T-helper 2 cell treated with Interferon-gamma antibody and Interleukin-4, amounts not matched to agents 5 μg/mL and 100 μg/mL, for 36 hours (primary cell): ENCODE results near the gene TIGD3.

ENCODE experiments used
- DNase-seq: peaks from one replicate; pipeline ENCODE4 v3.0.0; 2021; ENCODE audit warnings: low spot score
- H3K27ac Mint-ChIP-seq: one replicate; pipeline ENCODE4 v1.8.0; 2021; ENCODE audit warnings: mild to moderate bottlenecking, mixed read lengths
- H3K27me3 Mint-ChIP-seq: one replicate; pipeline ENCODE4 v1.8.0; 2021; ENCODE audit warnings: low read depth, mixed read lengths
- H3K36me3 Mint-ChIP-seq: one replicate; pipeline ENCODE4 v1.8.0; 2021; ENCODE audit warnings: low read depth, mixed read lengths
- H3K4me1 Mint-ChIP-seq: one replicate; pipeline ENCODE4 v1.8.0; 2021; ENCODE audit warnings: low read depth, mixed read lengths
- H3K4me3 Mint-ChIP-seq: one replicate; pipeline ENCODE4 v1.8.0; 2022; ENCODE audit warnings: mild to moderate bottlenecking, moderate library complexity, mixed read lengths
- H3K9me3 Mint-ChIP-seq: one replicate; pipeline ENCODE4 v1.8.0; 2021; ENCODE audit warnings: mixed read lengths

Gene TIGD3, protein sequence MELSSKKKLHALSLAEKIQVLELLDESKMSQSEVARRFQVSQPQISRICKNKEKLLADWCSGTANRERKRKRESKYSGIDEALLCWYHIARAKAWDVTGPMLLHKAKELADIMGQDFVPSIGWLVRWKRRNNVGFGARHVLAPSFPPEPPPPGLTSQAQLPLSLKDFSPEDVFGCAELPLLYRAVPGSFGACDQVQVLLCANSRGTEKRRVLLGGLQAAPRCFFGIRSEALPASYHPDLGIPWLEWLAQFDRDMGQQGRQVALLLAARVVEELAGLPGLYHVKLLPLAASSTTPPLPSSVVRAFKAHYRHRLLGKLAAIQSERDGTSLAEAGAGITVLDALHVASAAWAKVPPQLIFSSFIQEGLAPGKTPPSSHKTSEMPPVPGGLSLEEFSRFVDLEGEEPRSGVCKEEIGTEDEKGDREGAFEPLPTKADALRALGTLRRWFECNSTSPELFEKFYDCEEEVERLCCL

DNA sequence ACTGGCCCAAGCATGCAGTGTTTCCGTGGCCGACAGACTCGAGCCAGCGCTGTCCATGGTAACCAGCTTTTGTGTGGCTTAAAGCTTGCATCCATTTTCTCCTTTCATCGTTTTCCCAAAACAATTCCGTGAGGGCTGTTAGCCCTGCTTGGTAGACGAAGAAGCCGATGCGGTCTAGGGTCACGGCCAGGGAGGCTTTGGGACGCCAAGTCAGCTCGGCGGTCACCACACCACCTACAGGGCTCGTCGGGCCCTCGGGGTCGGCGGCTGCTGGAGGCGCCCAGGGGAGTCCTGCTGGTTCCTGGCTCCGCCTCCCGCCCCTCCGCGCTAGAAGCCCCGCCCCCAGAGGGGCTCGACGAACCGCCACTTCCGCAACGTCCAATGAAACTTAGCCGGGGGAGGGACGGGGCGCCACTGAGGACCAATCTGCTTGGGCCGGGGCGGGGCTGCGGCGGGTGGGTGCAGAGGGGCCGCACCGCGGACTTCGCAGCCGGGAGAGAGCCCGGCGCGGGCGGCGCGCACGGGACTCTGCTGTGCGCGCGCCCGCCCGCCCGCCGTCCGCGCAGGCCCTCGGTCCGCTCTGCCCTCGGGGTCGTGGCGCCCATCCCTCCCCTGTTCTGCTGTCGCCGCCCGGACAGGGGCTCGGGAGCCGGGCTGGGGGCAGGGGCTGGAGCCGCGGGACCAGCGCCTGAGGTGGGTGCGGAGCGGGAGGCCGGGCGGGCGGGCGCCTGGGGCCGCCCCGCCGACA lies at the start of gene TIGD3:
Gene TIGD3 (plus strand): TSS at position 487 of the 748 bp plus-strand sequence. CDS start 1,058 bp downstream, outside the sequence.
- Mint-ChIP-seq H3K4me3 (peak within 1 kb of the TSS; percentile 92), H3K36me3 (peaks cover 16% of the 10 kb centered on the region), H3K27ac (peak within 1 kb of the TSS; percentile 86), H3K9me3 (no peaks in the 10 kb centered on the region), H3K27me3 (peaks cover 11% of the 10 kb centered on the region), H3K4me1 (peaks cover 16% of the 10 kb centered on the region)
- peak; percentile 96 for DNase-seq

DNA sequence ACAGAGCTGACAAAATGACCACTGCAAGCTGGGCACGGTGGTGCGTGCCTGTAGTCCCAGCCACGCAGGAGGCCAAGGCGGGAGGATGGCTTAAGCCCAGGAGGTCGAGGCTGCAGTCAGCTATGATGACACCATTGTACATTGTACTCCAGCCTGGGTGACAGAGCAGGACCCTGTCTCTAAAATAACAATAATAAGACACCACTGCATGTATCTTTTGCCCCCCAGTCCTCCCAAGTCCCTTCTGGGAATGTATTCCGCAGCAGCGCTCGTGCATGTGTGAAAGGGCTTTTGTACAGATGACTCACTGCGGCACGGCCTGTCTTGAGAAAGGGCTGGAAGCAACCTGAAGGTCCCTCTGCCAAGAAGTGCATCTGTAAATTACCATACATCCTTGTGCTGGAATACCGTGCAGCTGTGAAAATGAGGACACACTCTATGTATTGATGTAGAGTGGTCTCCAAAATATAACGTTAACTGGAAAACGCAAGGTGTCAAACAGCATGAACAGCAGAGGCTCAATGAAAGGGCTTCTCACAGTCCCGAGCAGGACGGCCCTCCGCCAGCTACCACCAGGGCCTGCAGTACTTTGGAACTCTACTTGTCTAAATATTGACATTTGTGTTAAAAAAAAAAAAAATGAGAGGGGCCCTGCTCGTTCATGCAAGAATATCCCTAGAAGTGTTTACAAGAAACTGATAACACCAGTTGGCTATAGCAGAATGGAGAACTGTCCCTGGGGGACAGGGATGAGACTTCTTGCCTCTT lies 48.9 kb upstream of the TIGD3 start:
- DNase-seq = no peak
- H3K27me3 Mint-ChIP-seq = no peaks in the 10 kb centered on the region
- H3K4me1 Mint-ChIP-seq = no peaks in the 10 kb centered on the region
- no peaks in the 10 kb centered on the region for H3K9me3 Mint-ChIP-seq
- no peak overlapping the region for H3K27ac Mint-ChIP-seq
- H3K36me3 Mint-ChIP-seq = peaks cover 7% of the 10 kb centered on the region
- no peak overlapping the region for H3K4me3 Mint-ChIP-seq

GRCh38 chr11:65307298-65308229 lies 47.0 kb upstream of the TIGD3 start:
- Mint-ChIP-seq H3K27ac (no peak overlapping the region), H3K4me1 (no peaks in the 10 kb centered on the region)

GRCh38 chr11:65308281-65308891 lies 46.2 kb upstream of the TIGD3 start:
- H3K9me3 Mint-ChIP-seq = no peaks in the 10 kb centered on the region
- H3K27ac Mint-ChIP-seq = no peak overlapping the region

More at GRCh38 chr11:65307298-65308229, 47.0 kb upstream of the TIGD3 start:
- no peak for DNase-seq
- H3K36me3 Mint-ChIP-seq = peaks cover 7% of the 10 kb centered on the region
- H3K4me3 Mint-ChIP-seq = no peak overlapping the region
- no peaks in the 10 kb centered on the region for H3K27me3 Mint-ChIP-seq
- H3K9me3 Mint-ChIP-seq = no peaks in the 10 kb centered on the region

GRCh38 chr11:65309006-65309405 lies 45.5 kb upstream of the TIGD3 start:
- Mint-ChIP-seq H3K27ac (no peak overlapping the region), H3K9me3 (no peaks in the 10 kb centered on the region), H3K36me3 (peaks cover 5% of the 10 kb centered on the region), H3K4me1 (no peaks in the 10 kb centered on the region), H3K4me3 (no peak overlapping the region), H3K27me3 (no peaks in the 10 kb centered on the region)
- no peak for DNase-seq

More at GRCh38 chr11:65308281-65308891, 46.2 kb upstream of the TIGD3 start:
- no peaks in the 10 kb centered on the region for H3K4me1 Mint-ChIP-seq
- no peak for DNase-seq
- H3K27me3 Mint-ChIP-seq = no peaks in the 10 kb centered on the region
- H3K36me3 Mint-ChIP-seq = peaks cover 7% of the 10 kb centered on the region
- H3K4me3 Mint-ChIP-seq = no peak overlapping the region

- H3K9me3 Mint-ChIP-seq = no peaks in the 10 kb centered on the region
- no peak for DNase-seq
- no peak overlapping the region for H3K27ac Mint-ChIP-seq
- peaks cover under 1% of the 10 kb centered on the region for H3K36me3 Mint-ChIP-seq
- peaks cover 2% of the 10 kb centered on the region for H3K27me3 Mint-ChIP-seq
- no peaks in the 10 kb centered on the region for H3K4me1 Mint-ChIP-seq
- H3K4me3 Mint-ChIP-seq = no peak overlapping the region
These were observed 44.3 kb upstream of the TIGD3 start for GRCh38 chr11:65310215-65310614.

GRCh38 chr11:65310736-65311135 lies 43.8 kb upstream of the TIGD3 start:
- no peak overlapping the region for H3K4me3 Mint-ChIP-seq
- H3K9me3 Mint-ChIP-seq = no peaks in the 10 kb centered on the region
- H3K27me3 Mint-ChIP-seq = peaks cover 2% of the 10 kb centered on the region
- peaks cover 1% of the 10 kb centered on the region for H3K4me1 Mint-ChIP-seq
- DNase-seq = no peak
- no peak overlapping the region for H3K27ac Mint-ChIP-seq
- no peaks in the 10 kb centered on the region for H3K36me3 Mint-ChIP-seq

GRCh38 chr11:65311170-65311678 lies 43.3 kb upstream of the TIGD3 start:
- no peak for DNase-seq
- Mint-ChIP-seq H3K27me3 (peaks cover 2% of the 10 kb centered on the region), H3K9me3 (no peaks in the 10 kb centered on the region), H3K36me3 (no peaks in the 10 kb centered on the region), H3K4me1 (peaks cover 5% of the 10 kb centered on the region), H3K27ac (no peak overlapping the region), H3K4me3 (no peak overlapping the region)

DNA sequence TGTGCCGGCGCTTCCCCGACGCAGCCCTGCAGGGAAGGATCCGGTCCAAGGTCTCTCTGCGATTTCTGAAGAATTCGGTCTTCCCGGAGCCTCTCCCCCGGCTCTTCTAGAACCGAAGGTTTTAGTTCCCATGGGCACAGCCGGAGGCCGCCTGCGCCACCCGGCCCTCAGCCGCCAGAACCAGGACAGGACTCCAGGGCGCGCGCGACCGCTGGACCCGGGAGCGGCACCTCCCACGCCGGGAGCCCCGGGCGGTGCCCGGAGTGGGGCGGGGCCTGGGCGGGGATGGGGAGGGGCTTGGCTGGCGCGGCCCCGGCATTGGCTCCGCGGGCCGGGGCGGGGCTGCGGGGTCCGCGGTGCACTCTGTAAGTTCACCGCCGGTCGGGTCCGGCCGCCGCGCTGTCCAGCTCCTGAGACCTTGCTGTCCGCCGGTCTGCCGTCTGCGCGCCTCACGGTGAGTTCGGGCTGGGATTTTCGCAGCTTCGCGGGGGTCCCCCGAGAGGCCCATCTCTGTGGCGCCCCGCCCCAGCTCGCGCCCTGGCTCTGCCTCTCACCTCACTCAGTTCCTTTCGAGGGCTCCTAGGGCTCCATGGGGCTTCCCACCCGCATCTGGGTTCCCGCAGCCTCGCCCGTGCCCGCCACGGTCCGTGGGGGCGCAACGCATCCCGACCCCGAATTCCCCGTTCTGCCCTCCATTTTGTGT lies 39.9 kb upstream of the TIGD3 start, which contains the start of gene CDC42EP2:
Gene CDC42EP2 (plus strand): TSS at position 366 of the 703 bp plus-strand sequence. CDS start 6,033 bp downstream, outside the sequence.
- H3K27ac Mint-ChIP-seq = no peak within 1 kb of the TSS
- no peaks in the 10 kb centered on the region for H3K9me3 Mint-ChIP-seq
- H3K4me1 Mint-ChIP-seq = peaks cover 9% of the 10 kb centered on the region
- peak; percentile 79 for DNase-seq
- H3K4me3 Mint-ChIP-seq = peak within 1 kb of the TSS; percentile 69
- H3K27me3 Mint-ChIP-seq = peaks cover 2% of the 10 kb centered on the region
- H3K36me3 Mint-ChIP-seq = no peaks in the 10 kb centered on the region

GRCh38 chr11:65315204-65315865 lies 39.2 kb upstream of the TIGD3 start:
- peak overlapping the region; percentile 69 for H3K4me3 Mint-ChIP-seq

GRCh38 chr11:65315866-65316226 lies 38.7 kb upstream of the TIGD3 start:
- H3K9me3 Mint-ChIP-seq = no peaks in the 10 kb centered on the region
- no peaks in the 10 kb centered on the region for H3K36me3 Mint-ChIP-seq
- H3K4me1 Mint-ChIP-seq = peaks cover 9% of the 10 kb centered on the region
- H3K27me3 Mint-ChIP-seq = peaks cover 2% of the 10 kb centered on the region
- no peak for DNase-seq
- H3K27ac Mint-ChIP-seq = no peak overlapping the region
- H3K4me3 Mint-ChIP-seq = peak overlapping the region; percentile 69

More at GRCh38 chr11:65315204-65315865, 39.2 kb upstream of the TIGD3 start:
- peaks cover 2% of the 10 kb centered on the region for H3K27me3 Mint-ChIP-seq
- H3K4me1 Mint-ChIP-seq = peaks cover 9% of the 10 kb centered on the region
- H3K27ac Mint-ChIP-seq = no peak overlapping the region
- peak; percentile 80 for DNase-seq
- H3K9me3 Mint-ChIP-seq = no peaks in the 10 kb centered on the region
- H3K36me3 Mint-ChIP-seq = no peaks in the 10 kb centered on the region
